Esophagus muscularis mucosa (tissue), 4 donors: ENCODE results near the gene PTS.

Experiments used
- CTCF ChIP-seq, 3 experiments: fragments of 200-600 bp in 2 of 3; fragments of 450-650 bp in 1 of 3; sonication (generic) in 2 of 3; IDR thresholded peaks; one replicate each; pipeline ENCODE4 v1.5.1; 2017 to 2019; ENCODE audit warnings: antibody characterized with exemption in 3 of 3, mild to moderate bottlenecking in 2 of 3, moderate library complexity in 1 of 3
- EP300 ChIP-seq: sonication (generic); formaldehyde crosslinking; IDR thresholded peaks from one replicate; pipeline ENCODE4 v1.6.1; 2017; ENCODE audit warnings: antibody characterized with exemption
- POLR2A ChIP-seq: fragments of 450-650 bp; IDR thresholded peaks from one replicate; pipeline ENCODE4 v1.6.1; 2017; ENCODE audit warnings: antibody characterized with exemption, moderate library complexity, mild to moderate bottlenecking, low read depth

- no peak for TF ChIP-seq CTCF (IDR thresholded peaks at IDR 0.05)
- no peak for TF ChIP-seq EP300
- TF ChIP-seq POLR2A = no peak
Observed at GRCh38 chr11:112215621-112216020, 10.6 kb upstream of the PTS start.
